NB4 (cell line): ENCODE data around the gene COBL.

ENCODE experiments used
- DNase-seq: peaks from one replicate; pipeline ENCODE4 v3.0.0; 2010; ENCODE audit warnings: low read depth
- H3K4me3 ChIP-seq: one replicate; pipeline ENCODE4 v1.5.1; 2011; ENCODE audit warnings: mild to moderate bottlenecking, low read depth, low read length, moderate library complexity
- CTCF ChIP-seq: IDR thresholded peaks from one replicate; pipeline ENCODE4 v1.5.1; 2012; ENCODE audit warnings: low read depth, low read length
- MYC ChIP-seq: IDR thresholded peaks from 2 replicates; pipeline ENCODE4 v1.6.1; 2011; ENCODE audit warnings: low read depth, low read length
- POLR2A ChIP-seq: IDR thresholded peaks from 2 replicates; pipeline ENCODE4 v1.6.1; 2011; ENCODE audit warnings: mild to moderate bottlenecking; ENCODE audit not compliant: insufficient read length; ENCODE audit errors: extremely low read depth
- TF ChIP-seq, protein P1 (sequence below): IDR thresholded peaks from 2 replicates; pipeline ENCODE4 v1.6.1; 2011; ENCODE audit warnings: low read depth, low read length

COBL gene

GRCh38 chr7:51290304-51290637 lies 26.3 kb downstream of the COBL start:
- no peak for DNase-seq
- no peak for TF ChIP-seq MYC
- TF ChIP-seq, protein P1, sequence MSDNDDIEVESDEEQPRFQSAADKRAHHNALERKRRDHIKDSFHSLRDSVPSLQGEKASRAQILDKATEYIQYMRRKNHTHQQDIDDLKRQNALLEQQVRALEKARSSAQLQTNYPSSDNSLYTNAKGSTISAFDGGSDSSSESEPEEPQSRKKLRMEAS: no peak
- no peak for TF ChIP-seq POLR2A
- TF ChIP-seq CTCF: no peak
- no peak overlapping the region for H3K4me3 ChIP-seq

GRCh38 chr7:51289623-51290303 lies 26.8 kb downstream of the COBL start:
- H3K4me3 ChIP-seq: no peak overlapping the region
- TF ChIP-seq POLR2A: no peak
- TF ChIP-seq, protein P1: no peak
- TF ChIP-seq CTCF: no peak
- no peak for TF ChIP-seq MYC
- no peak for DNase-seq

DNA sequence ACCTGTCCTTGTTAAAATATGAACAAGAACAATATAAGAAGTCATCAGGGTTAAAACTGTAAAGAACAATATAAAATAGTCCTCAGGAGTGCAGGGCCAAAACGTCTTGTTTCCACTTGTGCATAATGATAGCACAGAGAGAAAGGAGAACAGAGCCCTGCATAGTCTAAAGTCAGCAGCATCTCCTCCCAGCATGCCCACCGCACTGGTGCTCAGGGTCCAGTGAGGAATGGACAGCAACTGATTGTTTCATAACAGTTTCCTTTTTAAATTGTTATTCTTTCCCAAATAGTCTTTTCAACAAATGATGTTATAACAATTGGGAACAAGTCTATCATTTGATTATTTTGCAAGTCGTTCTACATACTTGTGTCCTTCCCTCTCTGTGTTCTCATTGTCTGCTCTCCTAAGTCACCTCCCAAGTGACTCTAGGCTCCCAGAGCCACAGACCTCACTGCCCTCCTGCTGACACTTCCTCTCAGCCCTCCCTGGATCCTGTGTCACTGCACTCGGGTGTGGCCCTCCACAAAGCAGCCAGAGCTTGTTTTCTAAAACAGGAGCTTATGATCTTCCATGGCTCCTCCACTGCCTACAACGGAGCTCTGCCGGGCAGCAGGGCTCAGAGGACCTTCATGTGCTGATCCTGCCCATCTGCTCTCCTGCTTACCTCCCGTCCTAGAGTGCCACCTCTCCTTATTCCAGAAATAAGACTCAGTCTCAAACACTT lies 27.6 kb downstream of the COBL start:
- no peak for TF ChIP-seq CTCF
- TF ChIP-seq POLR2A: no peak
- TF ChIP-seq, protein P1: no peak
- TF ChIP-seq MYC: no peak
- no peak for DNase-seq
- H3K4me3 ChIP-seq: no peak overlapping the region

- no peak overlapping the region for H3K4me3 ChIP-seq
- no peak for DNase-seq
- no peak for TF ChIP-seq MYC
- TF ChIP-seq CTCF: no peak
- TF ChIP-seq POLR2A: no peak
Observed at GRCh38 chr7:51286401-51286800, 30.2 kb downstream of the COBL start.

- no peak overlapping the region for H3K4me3 ChIP-seq
- TF ChIP-seq MYC (no peak), CTCF (no peak), POLR2A (no peak)
- TF ChIP-seq, protein P1: no peak
- DNase-seq: no peak
Observed at GRCh38 chr7:51280156-51280555, 36.5 kb downstream of the COBL start.
